GM04503 (cell line): ENCODE data around the gene C13orf42.

ENCODE experiments used
- DNase-seq: peaks from one replicate; pipeline ENCODE4 v3.0.0-alpha.2; 2012; ENCODE audit warnings: low read depth

Gene C13orf42

GRCh38 chr13:51065372-51066090 is 45.5 kb downstream of the C13orf42 start:
- no peak for DNase-seq

DNA sequence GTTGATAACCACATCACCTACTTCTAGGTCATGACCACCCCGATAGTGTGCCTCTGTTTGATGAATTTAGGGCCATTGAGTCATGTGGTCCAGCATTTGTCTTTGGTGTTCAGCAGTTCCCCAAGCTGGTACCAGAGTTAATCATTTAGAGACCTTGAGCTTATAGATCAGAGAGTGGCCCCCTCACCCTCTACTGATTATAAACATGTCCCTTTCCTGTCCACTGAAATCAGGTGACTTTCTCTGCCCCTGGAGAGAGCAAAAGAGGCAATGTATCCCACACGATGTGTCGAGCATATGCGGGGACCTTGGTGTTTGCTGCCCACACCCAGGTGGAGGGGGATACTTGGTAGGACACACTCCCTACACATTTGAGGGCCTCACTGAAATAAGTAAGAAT is 46.3 kb downstream of the C13orf42 start:
- no peak for DNase-seq

DNA sequence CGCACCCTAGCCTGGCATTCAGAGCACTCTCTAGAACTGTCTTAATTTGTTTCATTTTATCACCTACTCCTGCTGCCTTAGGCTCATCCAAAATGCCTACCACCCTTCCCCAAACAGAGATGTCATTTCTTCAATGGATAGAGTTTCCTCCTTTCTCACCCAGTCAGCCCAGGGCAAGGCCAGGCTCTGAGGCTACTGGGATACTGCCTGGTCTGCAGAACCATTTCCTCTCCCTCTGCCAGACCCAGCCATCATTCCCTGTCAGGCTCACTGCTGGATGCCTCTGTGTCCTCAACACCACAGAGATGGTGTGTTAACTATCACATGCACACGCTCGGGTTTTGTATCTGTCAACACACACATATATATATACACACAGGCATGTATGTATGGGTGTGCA is 47.2 kb downstream of the C13orf42 start:
- DNase-seq = no peak

DNA sequence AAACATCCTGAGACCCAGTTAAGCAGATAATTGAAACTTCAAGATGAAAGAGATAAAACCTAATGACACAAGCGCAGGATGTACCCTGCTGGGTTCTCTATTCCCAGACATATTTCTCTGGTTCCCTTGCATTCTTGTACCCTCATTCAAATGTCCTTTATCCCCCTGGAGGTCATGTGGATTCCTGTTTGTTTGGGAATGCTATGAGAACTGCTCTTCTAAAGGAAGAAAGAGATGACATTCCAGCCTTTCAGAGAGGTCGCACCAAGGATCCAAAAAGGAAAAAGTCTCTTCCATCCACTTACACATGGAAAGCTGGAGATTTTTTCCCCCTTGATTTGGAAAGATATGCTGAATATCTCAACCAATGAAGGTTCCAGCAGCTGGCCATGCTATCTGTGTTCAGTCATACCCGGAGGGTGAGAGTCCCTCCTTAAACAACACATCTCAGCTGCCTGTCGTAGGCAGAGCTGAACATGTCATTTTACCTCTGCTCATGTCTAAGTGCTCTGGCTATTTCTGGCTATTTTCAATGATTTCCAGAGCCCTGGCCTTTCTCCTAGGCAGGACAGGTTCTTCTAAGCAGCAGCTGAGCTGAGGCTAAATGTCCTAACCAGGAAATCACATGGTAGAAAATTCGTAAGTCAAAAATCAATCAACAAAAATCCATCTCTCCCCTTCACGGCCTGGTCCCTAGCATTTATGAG is 52.5 kb downstream of the C13orf42 start:
- no peak for DNase-seq

DNA sequence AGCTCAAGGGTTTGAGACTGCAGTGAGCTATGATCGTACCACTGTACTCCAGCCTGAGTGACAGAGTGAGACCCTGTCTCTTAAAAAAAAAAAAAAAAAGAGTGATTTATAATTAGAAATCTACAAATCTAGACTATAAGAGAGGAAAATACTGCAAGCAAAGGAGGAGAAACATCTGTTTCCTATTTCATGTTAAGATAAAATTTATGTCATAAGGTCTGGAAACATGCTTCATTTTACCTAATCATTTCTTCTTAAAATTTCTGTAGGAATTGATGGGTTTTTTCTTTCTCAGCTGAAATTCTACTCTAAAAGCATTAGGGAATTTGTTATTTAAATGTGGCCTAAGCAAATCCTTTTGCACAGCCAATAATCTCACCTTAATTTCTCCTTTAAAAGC is 53.2 kb downstream of the C13orf42 start:
- no peak for DNase-seq

GRCh38 chr13:51057001-51057400 is 54.1 kb downstream of the C13orf42 start:
- DNase-seq = no peak

DNA sequence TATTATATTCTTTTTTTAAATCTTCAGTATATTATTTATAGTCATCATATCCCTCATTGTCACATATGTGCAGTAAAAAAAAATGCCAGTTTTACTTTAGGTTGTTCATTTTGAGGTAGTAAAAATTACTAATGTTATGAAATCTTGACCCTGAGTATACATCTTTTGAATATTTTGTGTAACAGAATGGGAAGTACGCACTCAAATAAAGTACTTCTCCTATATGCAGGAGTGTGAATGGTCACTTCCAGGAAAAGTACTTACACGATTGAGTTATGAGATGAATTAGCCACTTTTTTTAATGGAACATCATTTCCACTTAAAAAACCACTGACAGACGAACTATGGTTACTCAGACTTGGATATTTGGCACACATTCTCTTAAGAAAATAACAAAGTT is 58.5 kb downstream of the C13orf42 start:
- no peak for DNase-seq

GRCh38 chr13:51050021-51050830 is 60.8 kb downstream of the C13orf42 start:
- no peak for DNase-seq

DNA sequence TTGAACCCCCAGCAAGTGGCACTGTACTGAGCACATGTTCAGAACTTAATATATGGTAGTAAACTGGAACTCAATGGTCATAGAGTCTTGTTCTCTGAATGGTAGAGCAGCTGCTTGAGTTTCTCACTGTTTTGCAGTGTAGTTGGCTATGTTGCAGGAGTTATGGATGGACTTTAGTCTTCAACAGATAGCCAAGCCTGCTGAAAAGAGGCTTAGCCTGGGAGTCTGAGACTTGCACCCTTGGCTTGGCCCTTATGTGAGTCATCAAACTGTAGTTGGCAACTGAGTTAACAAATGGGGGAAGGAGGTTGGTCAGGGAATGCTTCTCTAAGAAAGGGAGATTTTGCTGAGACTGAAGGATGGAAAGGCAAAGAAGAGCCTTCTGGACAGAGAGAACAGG is 62.5 kb downstream of the C13orf42 start:
- DNase-seq = no peak

GRCh38 chr13:51048166-51048461 is 63.0 kb downstream of the C13orf42 start:
- no peak for DNase-seq

GRCh38 chr13:51047434-51048165 is 63.5 kb downstream of the C13orf42 start:
- no peak for DNase-seq

- DNase-seq = no peak
Measured at GRCh38 chr13:51045451-51045850, 65.6 kb downstream of the C13orf42 start.

- no peak for DNase-seq
Measured at GRCh38 chr13:51044023-51044665, 66.9 kb downstream of the C13orf42 start.

DNA sequence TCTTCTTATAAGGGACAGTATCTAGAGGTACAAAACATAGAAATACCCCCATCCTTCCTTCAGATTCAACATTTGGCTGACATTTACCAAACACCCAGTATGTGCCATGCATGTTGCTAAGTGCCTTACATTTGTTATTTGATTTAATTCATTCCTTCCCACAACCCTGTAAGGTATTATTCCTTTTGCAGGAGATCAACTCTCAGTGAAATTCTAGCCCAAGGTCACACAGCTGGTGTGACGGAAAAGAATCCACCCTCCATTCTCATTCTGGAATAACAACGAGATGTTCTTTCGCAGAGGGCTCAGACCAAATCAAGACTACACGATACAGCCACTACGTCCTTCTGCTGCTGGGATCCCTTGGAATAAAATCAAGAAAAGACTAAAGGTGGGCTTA is 67.8 kb downstream of the C13orf42 start:
- no peak for DNase-seq

- DNase-seq = no peak
Measured at GRCh38 chr13:51041710-51042109, 69.4 kb downstream of the C13orf42 start.

DNA sequence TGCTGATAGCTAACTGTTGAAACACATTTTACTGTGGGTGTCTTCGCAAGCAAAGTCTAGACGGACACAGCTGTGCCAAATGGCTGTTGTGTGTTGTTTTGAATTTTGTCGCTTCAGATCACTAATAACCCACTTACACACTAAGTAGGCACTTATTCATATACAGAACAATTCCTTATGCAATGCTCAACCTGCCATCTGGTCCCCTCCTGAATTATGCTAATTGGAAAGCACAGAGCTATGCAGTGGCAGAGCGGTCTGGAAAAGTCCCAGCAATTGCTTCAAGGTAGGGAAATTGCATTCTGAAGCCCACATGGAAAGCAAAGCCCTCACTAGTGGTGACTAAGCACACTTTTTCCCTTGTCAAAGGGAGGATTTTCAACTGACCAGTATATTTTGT is 69.9 kb downstream of the C13orf42 start:
- DNase-seq = no peak

DNA sequence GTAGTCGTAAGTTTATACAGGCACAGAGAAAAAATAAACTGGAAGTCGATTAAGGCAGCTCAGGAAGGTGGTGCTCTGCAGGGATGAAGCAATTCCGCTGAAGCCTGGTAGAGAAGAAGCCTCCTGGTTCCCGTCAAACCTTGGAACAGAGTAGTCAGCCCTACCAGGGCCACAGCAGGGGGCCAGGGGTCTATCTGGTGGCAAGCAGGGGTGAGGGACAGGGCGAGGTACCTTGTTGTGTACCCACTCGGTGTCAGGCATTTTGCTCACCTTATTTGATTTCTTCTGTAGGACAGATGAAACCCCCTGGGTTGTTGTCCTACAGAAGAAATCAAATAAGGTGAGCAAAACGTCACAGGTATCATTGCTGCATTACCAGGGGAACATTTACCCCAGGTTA is 70.6 kb downstream of the C13orf42 start:
- no peak for DNase-seq

DNA sequence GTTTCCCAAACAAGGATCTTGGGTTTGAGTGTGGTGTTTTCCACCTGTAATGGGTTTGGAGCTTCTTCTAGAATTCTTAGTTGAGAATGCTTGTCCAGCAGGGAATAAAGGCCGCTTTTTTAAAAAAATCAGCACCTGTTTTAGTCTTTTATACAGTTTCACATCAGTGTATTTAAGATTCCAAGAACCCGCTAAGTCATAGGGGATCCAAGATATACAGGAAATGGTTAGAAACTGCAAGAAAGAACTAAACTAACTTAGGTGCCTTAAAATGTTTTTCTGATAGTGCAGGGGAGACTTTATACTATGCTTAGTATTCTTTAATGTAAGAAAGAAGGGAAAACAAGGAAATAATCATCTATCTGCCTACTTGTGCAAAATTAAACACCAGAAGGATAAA is 74.7 kb downstream of the C13orf42 start:
- DNase-seq = no peak

GRCh38 chr13:51035978-51036377 is 75.1 kb downstream of the C13orf42 start:
- no peak for DNase-seq

DNA sequence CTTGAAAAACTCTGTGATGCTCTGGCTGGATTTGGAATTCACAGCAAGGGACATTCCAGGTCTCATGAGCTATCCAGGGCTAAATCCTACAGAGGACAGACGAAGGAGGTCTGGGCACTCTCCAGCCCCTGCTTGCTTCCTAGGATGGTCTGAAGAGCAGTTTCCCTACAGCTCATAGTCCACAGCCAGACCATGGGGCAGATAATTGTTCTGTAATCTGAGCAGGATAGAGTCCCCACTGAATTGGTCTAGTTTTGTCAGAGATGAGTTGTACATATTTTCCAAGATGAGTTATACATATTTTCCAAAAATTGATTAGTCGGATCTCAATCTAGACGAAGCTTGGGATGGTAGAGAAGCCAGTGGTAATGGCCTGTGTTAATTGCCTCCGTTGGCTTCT is 75.6 kb downstream of the C13orf42 start:
- DNase-seq = no peak

GRCh38 chr13:51034906-51035305 is 76.2 kb downstream of the C13orf42 start:
- DNase-seq = no peak
